Mesothelial cell of epicardium (in vitro differentiated cells): ENCODE results near the gene MCU. TPM values are rescaled to one million over a fixed set of nuclear protein-coding genes. Genes with fewer than 3 reads are reported as not detected.

Source experiments
- DNase-seq, 2 experiments: peaks; one replicate each; pipeline ENCODE4 v3.0.0; 2021; ENCODE audit warnings: low spot score in 2 of 2; ENCODE audit not compliant: unreplicated experiment in 2 of 2
- H3K27ac Mint-ChIP-seq: 2 replicates; pipeline ENCODE4 v1.8.0; 2021; ENCODE audit warnings: mixed read lengths
- H3K27me3 Mint-ChIP-seq: 2 replicates; pipeline ENCODE4 v1.8.0; 2021; ENCODE audit warnings: low read depth, mixed read lengths
- H3K36me3 Mint-ChIP-seq: 2 replicates; pipeline ENCODE4 v1.8.0; 2021; ENCODE audit warnings: mixed read lengths
- H3K4me1 Mint-ChIP-seq: 2 replicates; pipeline ENCODE4 v1.8.0; 2021; ENCODE audit warnings: mixed read lengths
- H3K4me3 Mint-ChIP-seq: 2 replicates; pipeline ENCODE4 v1.8.0; 2021; ENCODE audit warnings: mild to moderate bottlenecking, moderate library complexity, mixed read lengths
- H3K9me3 Mint-ChIP-seq: 2 replicates; pipeline ENCODE4 v1.8.0; 2021; ENCODE audit warnings: mixed read lengths
- total RNA-seq: library from RNA; stranded (reverse); gene quantifications from 3 replicates; pipeline ENCODE4 v1.2.1, GENCODE V29; 2021
- TF ChIP-seq, protein P1 (sequence below): fragments of 200-600 bp; sonication (generic); IDR thresholded peaks from one replicate; pipeline ENCODE4 v1.5.0; 2021; ENCODE audit warnings: antibody characterized with exemption; ENCODE audit not compliant: unreplicated experiment

MCU gene
- total RNA-seq, 1 donor from 2014 or later = 44.6 TPM

DNA sequence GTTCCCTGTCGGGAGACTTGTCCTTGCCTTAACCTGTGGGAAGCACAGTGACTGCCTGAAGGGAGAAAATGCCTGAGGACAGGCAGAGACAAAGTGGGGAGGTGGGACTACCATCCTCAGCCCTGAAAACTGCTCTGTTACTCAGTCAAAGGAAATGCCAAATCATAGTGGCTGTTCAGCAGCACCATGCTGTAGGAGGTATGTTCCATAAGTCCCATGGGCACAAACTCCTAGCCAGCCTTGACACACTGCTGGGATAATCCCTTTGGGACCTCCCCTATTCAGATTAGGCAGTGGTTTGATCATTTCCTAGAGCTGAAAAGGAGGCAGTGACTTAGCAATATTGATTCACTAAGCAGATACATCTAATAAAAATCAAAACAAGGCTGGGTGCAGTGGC, 80.1 kb downstream of the MCU start:
- H3K9me3 Mint-ChIP-seq = peaks cover 44% of the 10 kb centered on the region
- TF ChIP-seq, protein P1, sequence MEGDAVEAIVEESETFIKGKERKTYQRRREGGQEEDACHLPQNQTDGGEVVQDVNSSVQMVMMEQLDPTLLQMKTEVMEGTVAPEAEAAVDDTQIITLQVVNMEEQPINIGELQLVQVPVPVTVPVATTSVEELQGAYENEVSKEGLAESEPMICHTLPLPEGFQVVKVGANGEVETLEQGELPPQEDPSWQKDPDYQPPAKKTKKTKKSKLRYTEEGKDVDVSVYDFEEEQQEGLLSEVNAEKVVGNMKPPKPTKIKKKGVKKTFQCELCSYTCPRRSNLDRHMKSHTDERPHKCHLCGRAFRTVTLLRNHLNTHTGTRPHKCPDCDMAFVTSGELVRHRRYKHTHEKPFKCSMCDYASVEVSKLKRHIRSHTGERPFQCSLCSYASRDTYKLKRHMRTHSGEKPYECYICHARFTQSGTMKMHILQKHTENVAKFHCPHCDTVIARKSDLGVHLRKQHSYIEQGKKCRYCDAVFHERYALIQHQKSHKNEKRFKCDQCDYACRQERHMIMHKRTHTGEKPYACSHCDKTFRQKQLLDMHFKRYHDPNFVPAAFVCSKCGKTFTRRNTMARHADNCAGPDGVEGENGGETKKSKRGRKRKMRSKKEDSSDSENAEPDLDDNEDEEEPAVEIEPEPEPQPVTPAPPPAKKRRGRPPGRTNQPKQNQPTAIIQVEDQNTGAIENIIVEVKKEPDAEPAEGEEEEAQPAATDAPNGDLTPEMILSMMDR = no peak
- no peaks in the 10 kb centered on the region for H3K4me1 Mint-ChIP-seq
- H3K27me3 Mint-ChIP-seq = no peaks in the 10 kb centered on the region
- no peak for DNase-seq
- H3K4me3 Mint-ChIP-seq = no peak overlapping the region
- H3K36me3 Mint-ChIP-seq = peaks cover 54% of the 10 kb centered on the region
- no peak overlapping the region for H3K27ac Mint-ChIP-seq

DNA sequence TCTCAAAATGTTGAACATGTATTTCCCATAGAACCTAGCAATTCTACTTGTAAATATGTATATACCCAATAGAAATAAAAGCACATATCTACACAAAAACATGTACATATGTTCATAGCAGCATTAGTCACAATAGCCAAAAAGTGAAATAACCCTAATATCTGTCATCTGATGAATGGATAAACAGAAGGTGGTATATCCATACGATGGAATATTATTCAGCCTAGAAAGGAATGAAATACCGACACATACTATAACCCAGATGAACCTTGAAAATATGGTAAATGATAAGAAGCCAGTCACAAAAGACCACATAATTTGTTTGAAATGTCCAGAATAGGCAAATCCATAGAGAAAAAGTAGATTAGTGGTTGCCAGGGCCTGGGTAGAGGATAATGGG, 87.9 kb downstream of the MCU start:
- Mint-ChIP-seq H3K4me3 (no peak overlapping the region), H3K36me3 (peaks cover 36% of the 10 kb centered on the region)

DNA sequence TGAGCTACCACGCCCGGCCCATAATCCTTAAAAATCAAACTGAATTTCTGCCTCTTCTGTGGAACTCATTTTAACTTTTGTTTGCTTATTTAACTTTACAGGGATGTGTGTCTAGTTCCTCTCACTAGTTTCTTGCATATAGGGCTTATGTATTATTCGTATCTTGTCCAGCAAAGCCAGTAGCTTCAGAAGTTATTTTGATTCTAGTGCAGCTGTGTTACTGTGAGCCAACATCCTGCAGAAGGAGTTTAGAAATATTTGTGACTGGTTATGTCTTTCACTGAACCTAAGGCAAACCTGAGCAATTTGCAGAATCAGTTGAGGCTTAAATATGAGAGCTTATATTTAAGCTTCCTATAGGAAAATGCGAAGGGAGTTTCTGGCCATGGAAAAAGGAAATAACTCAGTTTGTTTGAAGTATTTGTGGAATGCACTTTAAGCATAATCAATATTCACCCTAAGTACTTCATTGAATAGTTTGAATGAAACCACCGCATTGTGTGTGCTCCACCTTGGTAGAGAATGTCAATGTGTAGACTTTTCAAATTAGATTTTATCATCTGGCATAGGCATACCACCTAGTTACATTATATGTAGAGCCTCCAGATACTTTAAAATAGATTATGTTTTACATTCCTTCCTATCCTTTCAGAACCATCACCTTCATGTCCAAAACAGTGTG, 90.8 kb downstream of the MCU start:
- DNase-seq = no peak
- Mint-ChIP-seq H3K4me3 (no peak overlapping the region), H3K27ac (peak overlapping the region; percentile 89), H3K9me3 (peaks cover 16% of the 10 kb centered on the region), H3K4me1 (peaks cover 45% of the 10 kb centered on the region), H3K27me3 (no peaks in the 10 kb centered on the region), H3K36me3 (peaks cover 17% of the 10 kb centered on the region)
- TF ChIP-seq, protein P1 = no peak

More for the DNA sequence above, 87.9 kb downstream of the MCU start:
- Mint-ChIP-seq H3K9me3 (peaks cover 40% of the 10 kb centered on the region), H3K27me3 (no peaks in the 10 kb centered on the region), H3K4me1 (peaks cover 32% of the 10 kb centered on the region), H3K27ac (no peak overlapping the region)
- TF ChIP-seq, protein P1 = no peak
- DNase-seq = no peak

DNA sequence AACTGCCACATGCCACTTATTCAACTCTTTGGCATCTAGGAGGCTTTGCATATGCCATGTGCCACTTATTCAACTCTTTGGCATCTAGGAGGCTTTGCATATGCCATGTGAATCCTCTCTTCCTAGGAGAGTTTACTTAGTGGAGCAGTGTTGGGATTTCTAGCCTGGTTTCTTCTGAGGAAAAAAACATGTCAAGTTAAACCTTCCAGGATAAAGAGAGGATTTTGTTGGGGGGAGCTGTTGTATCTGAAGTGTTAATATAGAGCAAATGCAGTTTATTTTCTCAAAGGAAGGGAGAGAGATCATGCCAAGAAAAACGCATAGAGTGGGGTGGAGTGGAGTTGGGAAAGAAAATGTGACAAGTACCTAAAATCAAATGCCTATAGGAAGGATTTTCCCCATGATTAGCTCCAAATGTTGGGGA, 91.5 kb downstream of the MCU start:
- TF ChIP-seq, protein P1 = no peak
- DNase-seq = no peak
- no peak overlapping the region for H3K4me3 Mint-ChIP-seq
- H3K27me3 Mint-ChIP-seq = no peaks in the 10 kb centered on the region
- H3K36me3 Mint-ChIP-seq = peaks cover 13% of the 10 kb centered on the region
- peaks cover 11% of the 10 kb centered on the region for H3K9me3 Mint-ChIP-seq
- peaks cover 45% of the 10 kb centered on the region for H3K4me1 Mint-ChIP-seq
- peak overlapping the region; percentile 89 for H3K27ac Mint-ChIP-seq

- TF ChIP-seq, protein P1 = no peak
- H3K4me1 Mint-ChIP-seq = peaks cover 52% of the 10 kb centered on the region
- H3K27ac Mint-ChIP-seq = peak overlapping the region; percentile 89
- H3K4me3 Mint-ChIP-seq = no peak overlapping the region
- H3K27me3 Mint-ChIP-seq = no peaks in the 10 kb centered on the region
- peak; percentile 47 to 71 for DNase-seq
- peaks cover 3% of the 10 kb centered on the region for H3K9me3 Mint-ChIP-seq
- peaks cover 3% of the 10 kb centered on the region for H3K36me3 Mint-ChIP-seq
These were observed 92.8 kb downstream of the MCU start for GRCh38 chr10:72784551-72785351.
